Measurements from ENCODE around the gene SLC4A11.

DNA sequence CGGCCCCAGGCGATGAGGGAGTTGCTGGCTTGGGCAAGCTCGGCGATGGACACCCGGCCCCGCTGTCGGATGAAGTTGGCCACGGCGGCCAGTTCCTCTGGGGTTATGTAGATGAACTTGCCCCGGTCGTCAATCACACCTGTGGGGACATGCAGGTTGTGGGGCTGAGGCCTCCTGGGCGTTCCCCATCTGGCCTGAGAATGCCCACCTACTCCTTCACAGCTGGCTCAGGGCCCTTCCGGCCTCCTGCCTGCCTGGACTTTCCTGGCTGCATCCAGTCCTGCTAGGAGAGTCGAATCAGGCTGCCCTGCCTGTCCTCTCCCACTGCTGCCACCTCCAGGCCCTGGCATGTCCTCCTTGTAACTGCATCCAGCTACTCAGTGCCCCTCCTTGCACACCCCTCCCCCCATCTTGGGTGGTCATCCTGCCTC lies 48.3 kb downstream of the SLC4A11 start:
- TF ChIP-seq POLR2A (IDR thresholded peaks at IDR 0.05): no peak
- TF ChIP-seq, protein P1, sequence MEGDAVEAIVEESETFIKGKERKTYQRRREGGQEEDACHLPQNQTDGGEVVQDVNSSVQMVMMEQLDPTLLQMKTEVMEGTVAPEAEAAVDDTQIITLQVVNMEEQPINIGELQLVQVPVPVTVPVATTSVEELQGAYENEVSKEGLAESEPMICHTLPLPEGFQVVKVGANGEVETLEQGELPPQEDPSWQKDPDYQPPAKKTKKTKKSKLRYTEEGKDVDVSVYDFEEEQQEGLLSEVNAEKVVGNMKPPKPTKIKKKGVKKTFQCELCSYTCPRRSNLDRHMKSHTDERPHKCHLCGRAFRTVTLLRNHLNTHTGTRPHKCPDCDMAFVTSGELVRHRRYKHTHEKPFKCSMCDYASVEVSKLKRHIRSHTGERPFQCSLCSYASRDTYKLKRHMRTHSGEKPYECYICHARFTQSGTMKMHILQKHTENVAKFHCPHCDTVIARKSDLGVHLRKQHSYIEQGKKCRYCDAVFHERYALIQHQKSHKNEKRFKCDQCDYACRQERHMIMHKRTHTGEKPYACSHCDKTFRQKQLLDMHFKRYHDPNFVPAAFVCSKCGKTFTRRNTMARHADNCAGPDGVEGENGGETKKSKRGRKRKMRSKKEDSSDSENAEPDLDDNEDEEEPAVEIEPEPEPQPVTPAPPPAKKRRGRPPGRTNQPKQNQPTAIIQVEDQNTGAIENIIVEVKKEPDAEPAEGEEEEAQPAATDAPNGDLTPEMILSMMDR (IDR thresholded peaks at IDR 0.05): no peak

Measured in lower leg skin (tissue), 3 donors.